PC-3 (cell line): ENCODE results near the gene STX7. TPM values are rescaled to one million over a fixed set of nuclear protein-coding genes. Genes with fewer than 3 reads are reported as not detected.

Source experiments
- ATAC-seq: fragments of 200-7000 bp; cut with Tn5 transposase; 2 replicates; pipeline ENCODE4 v1.9.1; 2020; ENCODE audit warnings: mild to moderate bottlenecking, moderate library complexity
- BruUV-seq: library from RNA; stranded (reverse); fragments of 400-500 nt; replicated peaks from 2 replicates; lab custom pipeline; 2021; lab: Mats Ljungman, UMichigan
- CTCF ChIA-PET: fragments of 300-600 bp; sonication (Branson Sonifier 250); formaldehyde crosslinking; loops from one replicate; lab custom pipeline; 2022; ENCODE audit warnings: antibody characterized with exemption; lab: Charles Lee
- POLR2A ChIA-PET: fragments of 300-600 bp; sonication (Branson Sonifier 250); formaldehyde crosslinking; loops from one replicate; lab custom pipeline; 2022; ENCODE audit warnings: antibody characterized with exemption; ENCODE audit not compliant: unreplicated experiment; lab: Charles Lee
- DNase-seq: peaks from one replicate; pipeline ENCODE4 v3.0.0-alpha.2; 2015
- H2AFZ ChIP-seq: fragments of 300-600 bp; sonication (generic); 2 replicates; pipeline ENCODE4 v1.6.0; 2016; ENCODE audit warnings: antibody characterized with exemption, low read length
- H3F3A ChIP-seq: fragments of 300-600 bp; sonication (generic); one replicate; pipeline ENCODE4 v1.6.0; 2017; ENCODE audit warnings: antibody characterized with exemption, low read length, control low read depth, mild to moderate bottlenecking; ENCODE audit not compliant: unreplicated experiment
- H3K27ac ChIP-seq: fragments of 300-600 bp; sonication (generic); 2 replicates; pipeline ENCODE4 v1.5.1; 2016; ENCODE audit warnings: mild to moderate bottlenecking, low read length
- H3K27me3 ChIP-seq: fragments of 300-600 bp; sonication (generic); 2 replicates; pipeline ENCODE4 v1.6.1; 2016; ENCODE audit warnings: low read length, mixed read lengths
- H3K36me3 ChIP-seq: fragments of 300-600 bp; sonication (generic); 2 replicates; pipeline ENCODE4 v1.6.1; 2016; ENCODE audit warnings: low read depth, mixed run types, low read length, mixed read lengths
- H3K4me1 ChIP-seq: fragments of 300-600 bp; sonication (generic); 2 replicates; pipeline ENCODE4 v1.5.1; 2016; ENCODE audit warnings: low read length; ENCODE audit not compliant: insufficient read depth
- H3K4me2 ChIP-seq: fragments of 300-600 bp; sonication (generic); 2 replicates; pipeline ENCODE4 v1.6.0; 2016; ENCODE audit warnings: low read length
- H3K4me3 ChIP-seq: fragments of 300-600 bp; sonication (generic); 2 replicates; pipeline ENCODE4 v1.5.1; 2016; ENCODE audit warnings: mild to moderate bottlenecking, low read length, mixed read lengths
- H3K79me2 ChIP-seq: fragments of 300-600 bp; sonication (generic); 2 replicates; pipeline ENCODE4 v1.6.1; 2017; ENCODE audit warnings: low read length, mixed read lengths
- H3K9ac ChIP-seq: fragments of 300-600 bp; sonication (generic); 2 replicates; pipeline ENCODE4 v1.6.0; 2016; ENCODE audit warnings: mild to moderate bottlenecking, low read length
- H3K9me2 ChIP-seq: fragments of 300-600 bp; sonication (generic); replicated peaks from 2 replicates; pipeline ENCODE4 v1.6.1; 2016; ENCODE audit warnings: mixed run types, low read length, mixed read lengths
- H3K9me3 ChIP-seq: fragments of 300-600 bp; sonication (generic); 2 replicates; pipeline ENCODE4 v1.6.1; 2016; ENCODE audit warnings: low read length, mixed read lengths
- H4K20me1 ChIP-seq: fragments of 300-600 bp; sonication (generic); 2 replicates; pipeline ENCODE4 v1.6.1; 2016; ENCODE audit warnings: low read length, mixed read lengths
- EZH2 ChIP-seq: fragments of 300-600 bp; sonication (generic); IDR thresholded peaks from one replicate; pipeline ENCODE4 v1.6.1; 2017; ENCODE audit warnings: antibody characterized with exemption, mild to moderate bottlenecking, low read length; ENCODE audit not compliant: unreplicated experiment
- EZH2phosphoT487 ChIP-seq: fragments of 300-600 bp; sonication (generic); IDR thresholded peaks from 2 replicates; pipeline ENCODE4 v1.6.1; 2018; ENCODE audit warnings: mild to moderate bottlenecking, antibody characterized with exemption, low read length, borderline replicate concordance
- intact Hi-C: fragments of 100-400 bp; cut with micrococcal nuclease; formaldehyde crosslinking; loops from 2 replicates; pipeline ENCODE4 v1.9.0; 2023
- total RNA-seq: library from RNA; depleted of rRNA; stranded (reverse); fragments of >200 nt; gene quantifications from 2 replicates; pipeline ENCODE4 v1.2.3, GENCODE V29; 2014
- TF ChIP-seq, protein P1 (sequence below): fragments of 300-600 bp; sonication (generic); conservative IDR thresholded peaks from 2 replicates; pipeline ENCODE4 v1.5.1; 2017; ENCODE audit warnings: antibody characterized with exemption, low read depth, mild to moderate bottlenecking, low read length

Gene STX7
- total RNA-seq, 1 experiment from 2014 or later: 27.4 TPM

DNA sequence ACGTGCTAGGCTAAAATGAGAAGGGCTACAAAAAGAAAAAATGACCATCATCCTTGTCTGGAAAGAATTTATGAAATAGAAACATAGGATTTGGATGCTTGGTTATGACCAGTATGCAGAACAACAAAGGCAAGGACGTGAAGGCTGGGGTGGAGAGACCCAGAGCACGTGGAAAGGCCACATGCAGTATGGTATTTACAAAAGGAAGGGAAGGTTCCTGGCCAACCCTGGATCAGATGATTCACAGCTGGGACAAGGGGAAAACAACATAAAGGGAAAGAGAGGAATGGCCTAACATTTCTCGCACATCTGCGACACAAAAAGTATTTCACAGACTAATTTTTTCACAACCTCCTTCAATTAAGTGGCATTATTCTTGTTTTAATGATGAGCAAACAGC, 8.2 kb downstream of the STX7 start:
- H4K20me1 ChIP-seq: no peaks in the 10 kb centered on the region
- H3K9ac ChIP-seq: no peak overlapping the region
- no peak overlapping the region for H2AFZ ChIP-seq
- H3K4me3 ChIP-seq: no peak overlapping the region
- H3F3A ChIP-seq: no peaks in the 10 kb centered on the region
- no peaks in the 10 kb centered on the region for H3K36me3 ChIP-seq
- H3K4me1 ChIP-seq: no peaks in the 10 kb centered on the region
- no peaks in the 10 kb centered on the region for H3K9me3 ChIP-seq
- H3K27ac ChIP-seq: no peak overlapping the region
- POLR2A ChIA-PET: no interaction called here
- DNase-seq (no peak), ATAC-seq (no peak)
- TF ChIP-seq, protein P1, sequence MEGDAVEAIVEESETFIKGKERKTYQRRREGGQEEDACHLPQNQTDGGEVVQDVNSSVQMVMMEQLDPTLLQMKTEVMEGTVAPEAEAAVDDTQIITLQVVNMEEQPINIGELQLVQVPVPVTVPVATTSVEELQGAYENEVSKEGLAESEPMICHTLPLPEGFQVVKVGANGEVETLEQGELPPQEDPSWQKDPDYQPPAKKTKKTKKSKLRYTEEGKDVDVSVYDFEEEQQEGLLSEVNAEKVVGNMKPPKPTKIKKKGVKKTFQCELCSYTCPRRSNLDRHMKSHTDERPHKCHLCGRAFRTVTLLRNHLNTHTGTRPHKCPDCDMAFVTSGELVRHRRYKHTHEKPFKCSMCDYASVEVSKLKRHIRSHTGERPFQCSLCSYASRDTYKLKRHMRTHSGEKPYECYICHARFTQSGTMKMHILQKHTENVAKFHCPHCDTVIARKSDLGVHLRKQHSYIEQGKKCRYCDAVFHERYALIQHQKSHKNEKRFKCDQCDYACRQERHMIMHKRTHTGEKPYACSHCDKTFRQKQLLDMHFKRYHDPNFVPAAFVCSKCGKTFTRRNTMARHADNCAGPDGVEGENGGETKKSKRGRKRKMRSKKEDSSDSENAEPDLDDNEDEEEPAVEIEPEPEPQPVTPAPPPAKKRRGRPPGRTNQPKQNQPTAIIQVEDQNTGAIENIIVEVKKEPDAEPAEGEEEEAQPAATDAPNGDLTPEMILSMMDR: no peak
- TF ChIP-seq EZH2phosphoT487 (no peak), EZH2 (no peak)
- intact Hi-C loops: no loop called here
- BruUV-seq: no TSS peak
- CTCF ChIA-PET: no interaction called here
- H3K27me3 ChIP-seq: no peaks in the 10 kb centered on the region
- H3K9me2 ChIP-seq: no peaks in the 10 kb centered on the region
- H3K79me2 ChIP-seq: peaks cover 58% of the 10 kb centered on the region
- H3K4me2 ChIP-seq: no peak overlapping the region

DNA sequence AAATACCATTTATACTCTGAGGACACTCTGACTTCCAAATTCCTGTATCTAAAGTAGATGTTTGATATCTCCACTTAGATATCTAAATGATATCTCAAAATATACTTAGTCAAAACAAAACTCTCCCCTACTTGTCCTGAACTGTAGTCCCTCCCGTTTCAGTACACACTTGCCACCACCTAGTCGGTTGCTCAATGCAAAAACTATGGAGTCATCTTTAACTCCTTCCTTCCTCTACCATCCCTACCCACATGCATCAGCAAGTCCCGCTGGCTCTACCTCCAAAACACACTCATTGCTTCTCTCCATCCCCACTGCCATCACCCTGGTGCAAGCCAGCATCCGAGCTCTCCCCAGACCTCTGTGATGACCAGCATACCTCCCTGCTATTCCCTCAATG, 13.2 kb downstream of the STX7 start:
- ChIA-PET POLR2A (no interaction called here), CTCF (interaction anchor here (0.6 kb wide), 1 partner anchor 192 kb away, joined by 3 read pairs; no protein-coding TSS in a partner anchor)
- BruUV-seq: no TSS peak

DNA sequence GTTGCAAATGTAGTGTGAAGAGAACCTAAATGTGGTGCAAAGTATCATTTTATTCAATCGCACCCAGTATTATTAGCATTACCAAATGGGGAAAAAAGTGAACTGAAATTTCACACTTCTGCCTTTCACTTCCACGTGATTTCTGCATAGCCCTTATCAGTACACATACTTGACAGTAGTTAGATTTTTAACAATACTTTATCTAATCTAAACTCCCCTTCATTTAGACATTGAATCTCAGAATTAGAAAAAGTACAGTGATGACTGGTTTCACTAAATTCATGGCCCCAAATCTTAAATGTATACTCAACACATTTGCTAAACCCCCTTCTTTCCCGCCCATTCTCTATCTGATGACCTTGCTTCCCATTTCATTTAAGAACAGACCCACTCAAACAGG, 14.3 kb downstream of the STX7 start:
- Histone ChIP-seq H3K4me1 (no peaks in the 10 kb centered on the region), H3F3A (no peaks in the 10 kb centered on the region), H3K27me3 (no peaks in the 10 kb centered on the region), H3K9ac (no peak overlapping the region), H3K36me3 (no peaks in the 10 kb centered on the region; the same call in 1 of the 2 replicates), H3K79me2 (peaks cover 6% of the 10 kb centered on the region; the same call in 1 of the 2 replicates), H4K20me1 (no peaks in the 10 kb centered on the region), H3K4me2 (no peak overlapping the region), H3K4me3 (no peak overlapping the region), H3K27ac (no peak overlapping the region), H3K9me3 (no peaks in the 10 kb centered on the region), H3K9me2 (no peaks in the 10 kb centered on the region), H2AFZ (no peak overlapping the region)
- DNase-seq: no peak
- ChIA-PET CTCF (no interaction called here), POLR2A (no interaction called here)
- ATAC-seq: no peak
- intact Hi-C loops: no loop called here
- TF ChIP-seq EZH2: no peak
- no peak for TF ChIP-seq EZH2phosphoT487
- TF ChIP-seq, protein P1: no peak
- BruUV-seq: no TSS peak

More for the DNA sequence above, 13.2 kb downstream of the STX7 start:
- Histone ChIP-seq H2AFZ (no peak overlapping the region), H3K36me3 (no peaks in the 10 kb centered on the region; the same call in 1 of the 2 replicates), H3K27me3 (no peaks in the 10 kb centered on the region), H3K4me2 (no peak overlapping the region), H3K79me2 (peaks cover 11% of the 10 kb centered on the region; the same call in 1 of the 2 replicates), H3K4me3 (no peak overlapping the region), H3K9ac (no peak overlapping the region), H3K27ac (no peak overlapping the region), H3F3A (no peaks in the 10 kb centered on the region), H4K20me1 (no peaks in the 10 kb centered on the region), H3K9me3 (no peaks in the 10 kb centered on the region), H3K4me1 (no peaks in the 10 kb centered on the region), H3K9me2 (no peaks in the 10 kb centered on the region)
- no peak for TF ChIP-seq EZH2
- no peak for TF ChIP-seq EZH2phosphoT487
- TF ChIP-seq, protein P1: no peak
- no peak for DNase-seq
- no peak for ATAC-seq
- intact Hi-C loops: no loop called here
